ENCODE results near the gene UBE2D3.

Gene UBE2D3

GRCh38 chr4:102827674-102828496 lies 534 bp upstream of the UBE2D3 start:
- no peak for TF ChIP-seq CTCF (IDR thresholded peaks at IDR 0.05)

- TF ChIP-seq CTCF (IDR thresholded peaks at IDR 0.05) = no peak
Measured at GRCh38 chr4:102826105-102826889, 1.1 kb downstream of the UBE2D3 start.

GRCh38 chr4:102825261-102826091 lies 1.9 kb downstream of the UBE2D3 start:
- no peak for TF ChIP-seq CTCF (IDR thresholded peaks at IDR 0.05)

GRCh38 chr4:102824398-102824797 lies 3.0 kb downstream of the UBE2D3 start:
- TF ChIP-seq CTCF (IDR thresholded peaks at IDR 0.05) = no peak

- no peak for TF ChIP-seq CTCF (IDR thresholded peaks at IDR 0.05)
Measured at GRCh38 chr4:102823897-102824296, 3.5 kb downstream of the UBE2D3 start.

GRCh38 chr4:102823464-102823863 lies 3.9 kb downstream of the UBE2D3 start:
- TF ChIP-seq CTCF (IDR thresholded peaks at IDR 0.05) = no peak
